GM19239 (cell line): ENCODE results near the gene DCUN1D2.
"Not testable (repeated sequence)": the region's sequence is repeated elsewhere in the genome, so short reads cannot be mapped to it uniquely, and the experiment has no call there.

ENCODE experiments used
- DNase-seq: peaks from one replicate; pipeline ENCODE4 v3.0.0; 2011; ENCODE audit warnings: low spot score; ENCODE audit not compliant: insufficient read length
- FAIRE-seq: peaks from 2 replicates; lab custom pipeline; 2011; peaks lifted over from hg19 to GRCh38; lab: Jason Lieb, UNC

DCUN1D2 gene

DNA sequence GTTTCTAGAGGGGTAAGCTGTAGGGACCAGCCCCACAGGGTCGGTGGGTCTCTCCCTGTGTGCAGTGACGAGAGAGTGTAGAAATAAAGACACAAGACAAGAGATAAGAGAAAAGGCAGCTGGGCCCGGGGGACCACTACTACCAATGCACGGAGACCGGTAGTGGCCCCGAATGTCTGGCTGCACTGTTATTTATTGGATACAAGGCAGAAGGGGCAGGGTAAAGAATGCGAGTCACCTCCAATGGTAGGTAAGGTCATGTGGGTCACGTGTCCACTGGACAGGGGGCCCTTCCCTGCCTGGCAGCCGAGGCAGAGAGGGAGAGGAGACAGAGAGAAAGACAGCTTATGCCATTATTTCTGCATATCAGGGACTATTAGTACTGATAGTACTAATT, 40.2 kb downstream of the DCUN1D2 start:
- DNase-seq, FAIRE-seq: not testable (repeated sequence)

DNA sequence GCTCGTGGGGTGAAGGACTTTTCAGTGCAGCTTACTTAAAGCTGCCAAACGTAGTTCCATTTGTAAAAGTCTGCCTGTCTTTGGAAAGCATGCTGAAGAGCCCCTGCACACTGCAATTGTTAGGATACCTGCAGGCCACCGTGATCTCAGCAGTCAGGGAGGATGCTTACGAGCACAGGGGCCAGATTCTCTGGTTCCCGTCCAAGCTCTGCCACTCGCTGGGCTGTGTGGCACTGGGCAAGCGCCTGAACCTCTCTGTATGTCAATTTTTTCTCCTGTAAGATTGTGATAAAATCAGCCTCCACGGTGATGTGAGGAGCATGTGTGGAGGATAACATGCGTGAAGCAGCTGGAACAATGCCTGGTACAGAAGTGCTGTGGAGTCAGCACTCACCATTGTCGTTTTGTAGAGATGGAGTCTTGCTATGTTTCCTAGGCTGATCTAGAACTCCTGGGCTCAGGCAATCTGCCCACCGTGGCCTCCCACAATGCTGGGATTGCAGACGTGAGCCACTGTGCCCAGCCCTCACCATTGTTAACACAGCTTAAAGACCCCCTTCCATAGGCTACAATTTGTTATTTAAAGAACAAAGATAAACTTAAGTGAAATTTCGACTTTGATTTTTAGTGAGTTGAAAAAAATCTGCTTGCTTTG, 40.7 kb downstream of the DCUN1D2 start:
- no peak for FAIRE-seq

DNA sequence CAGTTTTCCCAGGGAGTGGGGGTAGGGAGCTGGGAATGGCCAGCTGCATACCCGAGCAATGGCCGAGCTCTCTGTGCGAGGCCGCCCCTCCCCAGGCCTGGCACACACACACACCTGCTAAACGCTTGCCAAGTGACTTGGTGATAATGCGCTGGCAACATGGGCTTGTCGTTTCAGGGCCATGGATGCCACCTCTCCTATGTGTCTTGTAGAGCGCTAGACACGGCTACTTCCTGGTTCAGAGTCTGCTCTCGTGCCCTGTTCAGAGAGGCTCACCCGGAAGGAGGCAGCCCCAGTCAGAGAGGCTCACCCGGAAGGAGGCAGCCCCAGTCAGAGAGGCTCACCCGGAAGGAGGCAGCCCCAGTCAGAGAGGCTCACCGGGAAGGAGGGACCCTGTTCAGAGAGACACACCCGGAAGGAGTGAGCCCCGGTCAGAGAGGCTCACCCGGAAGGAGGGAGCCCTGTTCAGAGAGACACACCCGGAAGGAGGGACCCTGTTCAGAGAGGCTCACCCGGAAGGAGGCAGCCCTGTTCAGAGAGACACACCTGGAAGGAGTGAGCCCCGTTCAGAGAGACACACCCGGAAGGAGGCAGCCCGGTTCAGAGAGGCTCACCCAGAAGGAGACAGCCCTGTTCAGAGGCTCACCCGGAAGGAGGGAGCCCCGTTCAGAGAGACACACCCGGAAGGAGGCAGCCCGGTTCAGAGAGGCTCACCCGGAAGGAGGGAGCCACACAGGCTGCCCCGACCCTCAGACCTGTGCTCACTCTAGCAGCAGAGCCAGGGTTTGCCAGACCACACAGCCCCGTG, 41.4 kb downstream of the DCUN1D2 start:
- DNase-seq = no peak
- no peak for FAIRE-seq

More for the DNA sequence above, 40.7 kb downstream of the DCUN1D2 start:
- no peak for DNase-seq

DNA sequence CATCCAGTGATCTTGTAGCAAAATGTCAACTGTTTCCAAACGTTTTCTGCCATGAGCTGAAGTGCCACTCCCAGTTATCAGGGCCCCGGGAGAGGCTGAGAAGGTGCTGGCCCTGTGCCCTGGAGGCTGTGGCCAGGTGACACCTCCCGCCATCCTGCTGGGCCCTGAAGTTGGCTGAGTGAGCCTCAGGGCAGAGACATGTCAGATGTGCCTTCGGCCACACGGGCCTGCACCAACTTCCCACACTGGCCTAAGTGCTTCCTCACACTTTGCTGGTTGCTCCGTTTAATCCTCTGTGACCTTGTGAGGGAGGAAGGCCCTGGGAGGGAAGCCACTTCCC, 42.0 kb downstream of the DCUN1D2 start:
- FAIRE-seq (no peak), DNase-seq (no peak)

DNA sequence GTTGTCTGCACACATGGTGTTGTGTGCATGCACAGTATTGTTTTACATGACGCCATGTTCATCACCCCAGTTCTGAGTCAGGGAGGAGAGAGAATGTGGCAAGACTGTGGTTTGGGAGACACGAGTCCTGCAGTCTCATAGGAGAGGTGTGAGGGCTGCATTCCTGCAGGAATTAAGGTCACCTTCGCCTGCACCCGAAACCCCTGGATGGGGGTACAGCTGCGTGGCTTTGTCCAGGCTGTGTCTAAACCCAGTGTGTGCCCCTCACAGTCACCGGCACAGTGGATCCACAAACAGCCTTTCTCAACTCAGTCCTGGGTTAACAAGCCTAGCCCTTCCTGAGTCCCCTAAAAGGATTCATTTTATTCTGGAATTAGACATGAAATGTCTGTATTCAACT, 42.9 kb downstream of the DCUN1D2 start:
- DNase-seq (no peak), FAIRE-seq (no peak)

DNA sequence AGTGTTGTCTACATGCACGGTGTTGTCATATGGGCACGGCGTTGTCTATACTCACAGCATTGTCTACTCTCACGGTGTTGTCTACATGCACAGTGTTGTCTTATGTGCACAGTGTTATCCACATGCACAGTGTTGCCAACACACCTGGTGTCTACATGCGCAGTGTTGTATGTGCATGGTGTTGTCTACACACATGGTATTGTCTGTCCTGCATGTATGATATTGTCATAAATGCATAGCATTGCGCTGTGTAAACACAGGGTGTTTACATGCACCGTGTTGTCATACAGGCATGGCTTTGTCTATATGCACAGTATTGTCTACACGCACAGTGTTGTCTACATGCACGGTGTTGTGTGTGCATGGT, 44.0 kb downstream of the DCUN1D2 start:
- FAIRE-seq (no peak), DNase-seq (no peak)

DNA sequence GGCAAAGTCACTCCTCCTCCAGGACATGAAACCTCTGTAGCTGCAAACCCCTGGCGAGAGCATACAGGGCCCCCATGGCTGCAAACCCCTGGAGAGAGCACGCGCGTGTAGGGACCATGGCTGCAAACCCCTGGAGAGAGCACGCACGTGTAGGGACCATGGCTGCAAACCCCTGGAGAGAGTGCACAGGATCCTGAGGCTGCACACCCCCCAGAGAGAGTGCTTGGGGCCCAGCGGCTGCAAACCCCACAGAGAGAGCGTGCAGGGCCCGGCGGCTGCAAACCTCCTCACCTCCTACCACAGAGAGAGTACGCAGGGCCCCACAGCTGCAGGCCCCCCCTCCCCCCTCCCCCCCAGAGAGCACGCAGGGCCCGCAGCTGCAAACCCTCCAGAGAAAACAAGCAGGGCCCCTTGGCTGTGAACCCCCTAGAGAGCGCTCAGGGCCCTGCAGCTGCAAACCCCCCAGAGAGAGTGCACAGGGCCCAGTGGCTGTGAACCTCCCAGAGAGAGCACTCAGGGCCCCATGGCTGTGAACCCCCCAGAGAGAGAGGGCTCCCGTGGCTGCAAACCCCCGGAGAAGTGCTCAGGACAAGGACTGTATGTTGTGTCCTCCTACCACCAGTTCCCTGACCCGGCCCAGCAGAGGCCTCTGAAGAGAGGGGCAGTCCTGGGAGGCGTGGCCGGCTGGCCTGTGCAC, 44.6 kb downstream of the DCUN1D2 start:
- DNase-seq = peak; percentile 39
- FAIRE-seq = peak; percentile 73

DNA sequence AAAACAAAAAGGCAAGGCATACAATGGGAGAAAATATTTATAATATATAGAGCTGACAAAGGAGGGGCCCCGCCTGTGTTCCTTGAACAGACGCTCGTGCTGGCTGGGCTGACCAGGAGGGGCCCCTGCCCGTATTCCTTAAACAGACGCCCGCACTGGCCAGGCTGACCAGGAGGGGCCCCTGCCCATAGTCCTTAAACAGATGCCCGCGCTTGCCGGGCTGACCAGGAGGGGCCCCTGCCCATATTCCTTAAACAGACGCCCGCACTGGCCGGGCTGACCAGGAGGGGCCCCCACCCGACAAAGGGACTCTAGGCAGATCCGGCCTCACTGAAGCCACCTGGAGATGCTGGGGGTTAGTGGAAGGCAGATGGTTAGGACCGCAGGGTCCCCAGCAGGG, 46.5 kb downstream of the DCUN1D2 start:
- DNase-seq = no peak
- no peak for FAIRE-seq

DNA sequence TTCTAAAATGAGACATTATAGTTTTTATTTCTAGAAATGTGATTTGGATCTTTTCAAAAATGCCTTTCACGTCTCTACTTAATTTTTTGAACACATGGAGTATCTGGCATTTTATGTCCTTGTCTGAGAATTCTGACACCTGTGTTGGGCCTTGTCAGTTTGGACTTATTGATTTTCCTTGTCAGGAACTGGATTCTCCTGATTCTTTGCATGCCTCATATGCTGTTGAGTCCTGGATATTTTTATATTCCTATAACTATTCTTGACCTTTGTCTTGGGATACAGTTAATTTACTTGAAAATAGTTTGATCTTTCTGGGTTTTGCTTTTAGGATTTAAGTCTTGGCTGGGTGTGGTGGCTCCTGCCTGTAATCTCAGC, 47.5 kb downstream of the DCUN1D2 start:
- FAIRE-seq = no peak
- no peak for DNase-seq

DNA sequence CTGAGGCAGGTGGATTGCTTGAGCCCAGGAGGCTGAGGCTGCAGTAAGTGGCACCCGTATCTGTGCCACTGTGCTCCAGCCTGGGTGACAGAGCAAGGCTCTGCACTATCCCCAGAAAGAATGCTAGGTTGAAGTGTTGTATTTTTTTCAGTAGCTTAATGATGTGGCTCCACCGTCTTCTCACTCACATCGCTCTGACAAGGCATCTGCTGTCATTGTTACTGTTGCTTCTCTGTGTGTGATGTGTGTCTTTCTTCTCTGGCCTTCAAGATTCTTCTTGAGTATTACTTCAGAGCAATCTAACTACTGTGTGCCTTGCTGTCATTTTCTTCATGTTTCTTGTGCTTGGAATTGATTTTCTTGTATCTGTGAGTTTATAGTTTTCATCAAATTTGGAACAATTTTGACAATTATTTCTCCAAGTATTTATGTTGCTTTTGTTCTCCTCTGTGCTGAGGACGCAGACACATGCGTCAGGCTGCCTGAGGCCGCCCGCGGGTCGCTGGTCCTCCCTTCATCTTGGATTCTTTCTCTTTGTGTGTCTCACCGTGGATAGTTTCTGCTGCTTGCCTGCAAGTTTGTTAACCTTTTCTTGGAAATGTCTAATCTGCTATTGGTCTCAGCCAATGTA, 48.0 kb downstream of the DCUN1D2 start:
- DNase-seq (no peak), FAIRE-seq (no peak)

DNA sequence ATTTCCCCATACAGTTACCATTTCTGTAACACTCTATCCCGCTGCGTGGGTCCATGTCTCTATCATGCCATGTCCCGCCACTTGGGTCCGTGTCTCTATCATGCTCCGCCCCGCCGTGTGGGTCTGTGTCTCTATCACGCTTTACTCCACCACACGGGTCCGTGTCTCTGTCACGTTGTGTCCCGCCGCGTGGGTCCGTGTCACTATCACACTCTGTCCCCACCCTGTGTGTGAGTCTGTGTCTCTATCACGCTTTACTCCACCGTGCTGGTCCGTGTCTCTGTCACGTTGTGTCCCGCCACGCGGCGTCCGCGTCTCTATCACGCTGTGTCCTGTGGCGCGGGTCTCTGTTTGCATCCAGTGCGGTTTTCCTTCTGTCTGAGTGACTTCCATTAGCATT, 48.9 kb downstream of the DCUN1D2 start:
- no peak for DNase-seq
- FAIRE-seq = no peak

DNA sequence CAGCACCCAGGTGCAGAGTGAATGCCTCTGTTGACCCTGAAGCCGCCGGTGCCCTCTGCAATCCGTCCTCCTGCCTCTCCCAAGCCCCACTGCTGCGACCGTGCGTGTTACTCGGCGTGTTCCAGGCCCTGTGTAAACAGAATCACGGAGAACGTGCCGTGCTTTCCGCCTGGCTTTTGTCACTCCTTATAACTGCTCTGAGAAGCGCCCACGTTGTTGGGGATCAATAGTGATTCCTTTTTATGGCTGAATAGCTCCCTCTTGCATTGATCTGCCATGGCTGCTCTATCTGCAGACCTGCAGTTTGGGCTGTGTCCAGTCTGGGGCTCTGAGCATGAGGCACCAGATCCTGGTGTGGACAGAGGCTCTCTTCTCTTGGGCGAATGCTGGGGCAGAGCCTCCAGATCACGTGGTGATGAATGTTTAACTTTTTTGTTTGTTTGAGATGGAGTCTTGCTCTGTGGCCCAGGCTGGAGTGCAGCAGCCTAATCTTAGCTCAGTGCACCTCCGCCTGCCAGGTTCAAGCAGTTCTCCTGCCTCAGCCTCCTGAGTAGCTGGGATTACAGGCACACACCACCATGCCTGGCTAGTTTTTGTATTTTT, 53.0 kb downstream of the DCUN1D2 start:
- no peak for FAIRE-seq
- no peak for DNase-seq

DNA sequence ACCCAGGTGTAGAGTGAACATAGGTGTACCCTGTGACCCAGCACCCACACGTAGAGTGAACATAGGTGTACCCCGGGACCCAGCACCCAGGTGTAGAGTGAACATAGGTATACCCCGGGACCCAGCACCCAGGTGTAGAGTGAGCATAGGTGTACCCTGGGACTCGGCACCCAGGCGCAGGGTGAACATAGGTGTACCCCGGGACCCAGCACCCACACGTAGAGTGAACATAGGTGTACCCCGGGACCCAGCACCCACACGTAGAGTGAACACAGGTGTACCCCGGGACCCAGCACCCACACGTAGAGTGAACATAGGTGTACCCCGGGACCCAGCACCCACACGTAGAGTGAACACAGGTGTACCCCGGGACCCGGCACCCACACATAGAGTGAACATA, 53.6 kb downstream of the DCUN1D2 start:
- not testable (repeated sequence) for DNase-seq, FAIRE-seq

DNA sequence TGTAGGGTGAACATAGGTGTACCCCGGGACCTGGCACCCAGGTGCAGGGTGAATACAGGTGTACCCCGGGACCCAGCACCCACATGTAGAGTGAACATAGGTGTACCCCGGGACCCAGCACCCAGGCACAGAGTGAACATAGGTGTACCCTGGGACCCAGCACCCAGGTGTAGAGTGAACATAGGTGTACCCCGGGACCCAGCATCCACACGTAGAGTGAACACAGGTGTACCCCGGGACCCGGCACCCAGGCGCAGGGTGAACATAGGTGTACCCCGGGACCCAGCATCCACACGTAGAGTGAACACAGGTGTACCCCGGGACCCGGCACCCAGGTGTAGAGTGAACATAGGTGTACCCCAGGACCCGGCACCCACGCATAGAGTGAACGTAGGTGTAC, 54.6 kb downstream of the DCUN1D2 start:
- FAIRE-seq, DNase-seq: not testable (repeated sequence)

DNA sequence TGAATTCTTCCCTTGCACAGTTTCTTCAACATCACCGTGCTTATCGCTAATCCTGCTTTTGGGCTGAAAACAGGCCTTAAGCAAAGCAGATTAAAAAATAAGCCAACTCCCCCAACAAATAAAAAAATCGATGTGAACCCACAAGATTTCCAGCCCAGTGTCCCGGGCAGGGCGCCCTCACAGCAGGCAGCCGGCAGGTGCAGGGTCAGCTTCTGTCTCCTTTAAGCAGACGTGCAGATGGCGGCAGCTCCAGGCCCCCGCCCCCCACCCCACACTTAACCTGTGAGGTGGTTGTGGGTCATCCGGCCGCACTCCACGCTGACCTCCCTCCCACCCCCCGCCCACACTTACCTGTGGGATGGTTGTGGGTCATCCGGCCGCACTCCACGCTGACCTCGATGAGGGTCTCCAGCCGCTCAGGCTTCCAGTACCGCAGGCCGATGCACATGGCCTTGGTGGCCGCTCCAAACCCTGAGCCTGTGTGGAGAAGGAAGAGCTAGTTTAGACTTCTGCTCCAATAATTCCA, 57.1 kb downstream of the DCUN1D2 start:
- no peak for FAIRE-seq
- no peak for DNase-seq

DNA sequence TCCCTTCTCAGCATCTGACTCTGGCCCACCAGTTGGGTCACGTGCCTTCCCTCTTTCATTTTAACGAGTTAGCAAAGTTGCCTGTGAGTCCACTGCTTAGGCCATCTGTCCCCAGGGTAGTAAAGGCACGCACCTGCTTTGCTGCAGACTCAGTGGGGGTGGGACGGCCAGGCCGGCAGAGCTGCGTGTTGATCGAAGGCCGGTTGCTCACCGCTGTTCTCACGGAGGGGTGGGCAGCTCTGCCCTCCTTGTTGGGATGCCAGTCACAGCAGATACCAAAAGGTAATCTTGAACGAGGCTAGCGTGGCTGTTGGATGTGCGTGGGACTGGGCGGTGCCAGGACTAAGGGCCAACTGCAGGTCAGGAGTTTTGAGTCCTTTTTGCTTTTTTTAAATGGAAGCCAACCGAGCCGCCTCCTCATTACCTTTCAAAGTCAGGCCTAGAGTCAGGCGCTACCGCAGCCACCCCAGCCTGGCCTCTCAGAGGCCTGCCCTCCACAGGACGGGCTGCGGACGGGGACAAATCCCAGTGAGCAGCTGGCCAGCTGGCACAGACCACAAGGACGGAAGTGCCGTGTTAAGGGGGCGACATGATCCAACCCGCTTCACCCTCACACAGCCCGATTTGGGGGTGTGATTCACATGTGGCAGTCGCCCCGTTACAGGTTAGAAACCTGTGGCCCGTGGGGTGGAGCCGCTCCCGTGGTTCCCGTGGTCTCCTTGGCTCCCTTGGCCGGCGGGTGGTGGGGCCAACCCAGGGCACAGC, 57.8 kb downstream of the DCUN1D2 start:
- FAIRE-seq (no peak), DNase-seq (no peak)

DNA sequence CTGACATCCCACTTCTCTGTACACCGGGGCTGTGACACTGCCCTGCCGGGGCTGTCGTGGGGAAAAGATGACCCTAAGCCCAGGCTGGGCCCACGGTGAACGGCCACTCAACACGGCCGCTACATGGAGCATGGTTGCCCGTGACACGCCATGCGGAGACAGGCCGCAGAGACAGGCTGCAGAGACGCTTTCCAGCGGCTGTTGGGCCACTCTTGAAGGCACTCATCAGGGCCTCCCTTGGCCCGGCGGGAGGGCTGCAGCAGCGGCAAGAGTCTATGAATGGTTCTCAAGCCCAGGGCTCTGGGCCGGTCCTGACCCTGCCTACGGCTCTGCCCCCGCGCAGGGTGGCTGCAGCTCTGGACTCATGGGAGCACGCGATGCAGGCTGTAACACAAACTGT, 59.3 kb downstream of the DCUN1D2 start:
- no peak for DNase-seq
- FAIRE-seq = no peak

DNA sequence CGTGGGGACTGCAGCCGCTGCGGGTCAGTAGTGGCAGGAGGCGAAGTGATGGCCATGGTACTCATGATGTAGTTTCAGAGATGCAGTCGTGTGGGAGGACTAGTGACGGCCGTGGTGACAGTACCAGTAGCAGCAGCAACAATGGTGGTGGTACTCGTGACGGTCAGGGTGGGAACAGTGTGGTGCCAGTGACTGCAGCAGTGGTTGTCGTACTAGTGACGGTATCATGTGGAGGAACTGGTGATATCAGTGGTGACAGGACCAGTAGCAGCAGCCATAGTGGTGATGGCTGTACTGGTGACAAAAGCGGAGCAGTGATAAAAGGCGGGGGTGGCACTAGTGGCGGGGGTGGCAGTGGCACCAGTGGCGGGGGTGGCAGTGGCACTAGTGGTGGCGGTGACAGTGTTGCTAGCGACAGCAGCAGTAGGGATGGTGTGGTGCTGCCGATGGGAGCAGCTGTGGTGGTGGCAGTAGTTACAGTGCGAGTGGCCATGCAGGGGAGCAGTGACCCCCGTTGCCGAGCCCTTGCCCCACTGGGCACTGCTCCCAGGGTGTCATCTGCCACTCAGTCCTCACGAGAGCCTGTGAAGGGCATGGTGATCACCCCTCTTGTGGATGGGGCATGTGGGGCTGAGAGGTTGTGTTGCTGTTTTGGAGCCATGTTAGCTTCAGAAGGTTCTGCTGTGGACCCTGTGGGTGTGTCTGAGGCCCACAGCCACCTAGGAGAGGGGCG, 60.0 kb downstream of the DCUN1D2 start:
- no peak for FAIRE-seq
- no peak for DNase-seq

DNA sequence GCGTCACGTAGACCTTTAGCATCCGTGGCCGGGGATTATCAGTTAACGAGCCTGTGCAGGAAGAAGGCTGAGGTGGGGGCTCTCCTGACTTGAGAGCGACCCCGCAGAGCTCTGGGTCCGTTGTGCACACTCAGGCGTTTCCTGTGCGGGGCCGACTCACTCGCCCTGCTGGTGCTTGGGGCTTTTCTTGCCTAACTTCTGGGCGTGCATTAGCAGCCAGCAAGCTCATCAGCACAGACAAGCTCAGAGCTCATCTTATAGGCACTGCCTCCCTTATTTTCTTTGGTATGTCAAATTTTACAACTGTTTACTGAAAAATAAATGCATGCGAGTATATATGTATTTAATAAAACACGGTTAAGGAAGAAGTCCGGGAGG, 60.9 kb downstream of the DCUN1D2 start:
- DNase-seq (no peak), FAIRE-seq (no peak)
